ENCODE measurements around the gene LRRC28.

The LRRC28 gene

GRCh38 chr15:99438691-99439523 is 187.6 kb downstream of the LRRC28 start:
- DNase-seq, result peak; percentile 51

GRCh38 chr15:99439524-99439835 is 188.2 kb downstream of the LRRC28 start:
- peak; percentile 6 for DNase-seq

GRCh38 chr15:99440029-99440428 is 188.7 kb downstream of the LRRC28 start:
- DNase-seq, result no peak

Data from retina (tissue), 1 donor.